IPS DF 19.7 (cell line): ENCODE results near the gene PIEZO2.

Source experiments
- DNase-seq: peaks from one replicate; pipeline ENCODE4 v3.0.0-alpha.2; 2013; ENCODE audit warnings: low read depth, low spot score

The PIEZO2 gene

DNA sequence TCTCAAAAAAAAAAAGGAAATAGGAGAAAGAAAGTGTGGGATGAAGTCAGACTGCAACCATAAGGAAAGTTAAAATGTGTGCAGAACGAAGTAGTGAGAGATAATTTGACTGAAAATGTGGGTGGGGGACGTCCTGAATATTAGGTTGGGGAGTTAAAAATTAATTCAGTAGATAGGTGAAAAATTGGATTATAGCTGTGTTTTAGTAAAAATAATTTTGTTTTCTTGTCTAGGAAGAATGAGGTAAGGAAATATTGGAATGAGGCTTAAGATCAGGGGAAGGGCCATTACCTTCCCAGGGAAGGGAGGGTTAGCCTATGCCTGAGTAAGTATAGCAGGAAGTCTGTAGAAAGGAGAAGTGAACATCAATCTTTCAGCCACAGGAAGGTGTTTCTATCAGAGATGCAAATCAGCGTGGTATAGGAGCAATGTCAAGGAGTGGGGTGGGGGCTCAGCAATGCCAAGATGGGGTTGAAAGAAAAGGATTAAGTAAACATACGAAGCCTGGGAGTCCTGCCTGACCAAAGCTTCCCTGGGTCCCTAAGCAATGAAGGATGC, 250.9 kb downstream of the PIEZO2 start:
- no peak for DNase-seq

DNA sequence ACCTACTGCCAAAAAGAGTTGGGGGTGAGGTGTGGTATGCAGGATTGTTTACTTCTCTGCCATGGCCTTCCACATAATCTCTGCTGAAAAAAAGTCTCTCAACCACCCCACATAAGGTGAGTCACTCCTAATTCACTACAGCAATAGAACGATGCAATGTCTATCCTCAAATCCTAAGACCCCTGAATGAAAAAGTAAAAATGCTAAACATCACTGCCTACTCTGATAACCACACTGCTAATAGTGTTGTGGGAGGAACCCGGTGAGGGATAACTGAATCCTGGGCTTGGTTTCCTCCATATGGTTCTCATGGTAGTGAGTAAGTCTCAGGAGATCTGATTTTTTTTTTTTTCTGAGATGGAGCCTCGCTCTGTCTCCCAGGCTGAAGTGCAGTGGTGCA, 252.5 kb downstream of the PIEZO2 start:
- DNase-seq: no peak

DNA sequence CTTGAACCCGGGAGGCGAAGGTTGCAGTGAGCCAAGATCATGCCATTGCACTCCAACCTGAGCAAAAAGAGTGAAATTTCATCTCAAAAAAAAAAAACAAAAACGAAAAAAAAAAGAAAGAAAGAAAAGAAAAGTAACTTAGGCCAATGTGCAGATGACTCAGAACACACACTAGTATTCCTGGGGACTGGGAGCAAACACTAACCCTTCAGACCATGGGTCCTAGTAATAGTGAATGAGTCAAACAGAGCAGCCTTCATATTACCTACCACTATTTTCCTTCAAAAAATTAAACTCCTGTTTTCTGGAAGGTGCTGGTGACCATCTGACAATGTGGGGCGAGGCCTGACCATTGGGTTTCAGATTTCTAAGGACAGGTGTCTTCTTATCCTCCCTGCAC, 253.4 kb downstream of the PIEZO2 start:
- no peak for DNase-seq

DNA sequence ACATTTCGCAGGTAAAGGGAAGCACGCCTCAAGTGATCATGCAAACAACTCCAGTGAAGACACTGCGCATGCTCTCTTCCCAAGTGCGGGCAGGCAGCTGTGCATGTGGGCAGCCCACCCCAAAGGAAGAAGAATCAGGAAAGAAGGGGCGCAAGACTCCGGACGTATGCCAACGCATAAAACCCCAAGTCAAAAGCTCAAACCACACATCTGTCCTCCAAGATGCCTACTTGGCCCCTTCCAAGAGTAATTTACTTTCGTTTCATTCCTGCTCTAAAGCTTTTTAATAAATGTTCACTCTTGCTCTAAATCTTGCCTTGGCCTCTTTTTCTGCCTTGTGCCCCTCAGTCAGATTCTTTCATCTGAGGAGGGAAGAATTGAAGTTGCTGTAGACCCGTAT, 254.9 kb downstream of the PIEZO2 start:
- DNase-seq: no peak

GRCh38 chr18:10893761-10894160, 255.6 kb downstream of the PIEZO2 start:
- DNase-seq: no peak

DNA sequence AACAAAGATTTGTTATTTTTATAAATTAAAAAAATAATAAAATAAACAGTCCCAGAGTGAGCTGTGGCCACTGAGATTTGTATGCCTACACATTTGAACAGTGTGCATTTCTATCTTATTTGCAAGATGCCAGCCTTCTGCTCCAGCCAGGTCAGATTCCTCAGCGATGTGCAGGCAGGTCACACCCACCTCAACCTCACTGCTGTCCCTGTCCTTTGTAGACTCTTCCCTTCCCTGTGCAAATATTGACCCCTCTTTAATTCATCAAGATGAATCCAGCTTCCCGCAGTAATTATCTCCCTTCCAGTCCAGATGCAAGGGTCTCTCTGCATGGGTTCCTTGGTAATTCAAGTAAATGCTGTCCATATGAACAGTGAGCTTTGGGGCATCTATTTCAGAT, 256.2 kb downstream of the PIEZO2 start:
- no peak for DNase-seq

DNA sequence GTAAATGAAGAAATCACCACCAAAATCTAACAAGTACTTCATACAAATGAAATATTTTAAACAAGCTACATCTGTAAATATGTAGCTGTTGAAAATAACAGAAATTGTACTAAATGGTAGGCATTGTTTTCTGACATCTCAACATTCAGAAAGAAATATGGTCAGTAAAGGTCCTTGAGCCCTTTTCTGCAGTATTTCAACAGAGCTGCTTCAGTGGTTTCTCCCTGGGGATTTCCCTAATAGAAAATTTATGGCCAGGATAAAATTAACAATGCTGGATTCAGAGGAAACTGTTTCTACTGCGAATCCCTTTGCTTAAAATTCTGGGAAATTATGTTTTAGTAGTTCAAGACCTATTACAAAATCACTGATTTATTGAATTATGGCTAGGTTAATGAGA, 256.6 kb downstream of the PIEZO2 start:
- no peak for DNase-seq

DNA sequence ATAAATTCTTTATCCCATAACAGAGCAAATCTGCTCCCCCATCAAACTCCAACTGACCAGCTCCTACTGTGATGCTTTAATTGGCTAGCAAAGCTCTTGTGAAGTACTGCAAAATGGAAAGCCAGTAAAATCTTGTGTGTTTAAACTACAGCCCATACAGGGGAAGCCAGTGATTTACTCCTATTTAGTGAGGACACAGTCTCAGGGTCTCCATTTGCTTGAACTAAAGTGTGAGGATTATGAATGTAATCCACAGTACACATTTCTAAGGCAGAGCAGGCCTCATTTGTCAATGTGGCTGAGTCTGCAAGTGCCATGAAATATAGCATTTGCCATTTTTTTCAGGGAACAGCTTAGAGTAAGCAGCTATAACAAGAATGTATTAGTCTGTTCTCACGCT, 259.3 kb downstream of the PIEZO2 start:
- no peak for DNase-seq

GRCh38 chr18:10878703-10879102, 270.7 kb downstream of the PIEZO2 start:
- no peak for DNase-seq

DNA sequence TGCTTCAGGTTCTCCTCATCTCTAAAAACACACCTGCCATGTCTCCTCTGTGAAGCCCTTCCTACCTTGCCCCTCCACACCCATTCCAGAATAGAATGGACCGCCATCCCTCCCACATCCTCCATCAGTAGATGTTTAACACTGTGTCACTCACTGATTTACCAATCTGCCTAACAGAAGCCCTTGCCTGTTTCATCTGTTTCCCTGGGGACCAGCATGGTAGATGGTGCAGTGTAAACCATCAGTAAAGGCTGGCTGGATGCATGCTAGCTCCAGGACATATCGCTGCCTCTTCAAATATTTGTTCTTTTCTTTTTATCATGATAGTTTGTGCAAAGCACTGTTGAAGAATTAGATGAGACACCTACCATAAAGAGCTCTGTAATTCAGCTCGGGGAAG, 271.4 kb downstream of the PIEZO2 start:
- no peak for DNase-seq

DNA sequence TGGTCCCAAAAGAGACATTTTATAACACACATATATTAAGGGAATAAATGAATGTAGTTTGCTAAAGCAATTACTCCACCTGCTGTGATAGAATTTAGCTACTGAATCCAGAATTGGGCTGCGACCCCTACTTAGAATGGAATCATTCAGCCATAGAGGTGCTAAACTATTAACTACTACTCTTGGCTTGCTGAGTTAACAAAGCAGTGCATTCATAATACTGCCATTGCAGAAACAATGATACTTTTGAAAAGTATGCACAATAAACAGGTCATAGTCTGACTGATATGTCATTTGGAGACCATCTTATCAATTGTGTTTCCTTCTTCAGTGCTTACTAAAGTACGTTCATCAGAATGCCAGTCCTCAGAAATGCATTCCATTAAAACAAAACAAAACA, 273.6 kb downstream of the PIEZO2 start:
- DNase-seq: no peak

GRCh38 chr18:10872304-10872703, 277.1 kb downstream of the PIEZO2 start:
- DNase-seq: no peak

GRCh38 chr18:10864722-10865121, 284.6 kb downstream of the PIEZO2 start:
- DNase-seq: no peak

GRCh38 chr18:10863026-10863425, 286.3 kb downstream of the PIEZO2 start:
- no peak for DNase-seq

DNA sequence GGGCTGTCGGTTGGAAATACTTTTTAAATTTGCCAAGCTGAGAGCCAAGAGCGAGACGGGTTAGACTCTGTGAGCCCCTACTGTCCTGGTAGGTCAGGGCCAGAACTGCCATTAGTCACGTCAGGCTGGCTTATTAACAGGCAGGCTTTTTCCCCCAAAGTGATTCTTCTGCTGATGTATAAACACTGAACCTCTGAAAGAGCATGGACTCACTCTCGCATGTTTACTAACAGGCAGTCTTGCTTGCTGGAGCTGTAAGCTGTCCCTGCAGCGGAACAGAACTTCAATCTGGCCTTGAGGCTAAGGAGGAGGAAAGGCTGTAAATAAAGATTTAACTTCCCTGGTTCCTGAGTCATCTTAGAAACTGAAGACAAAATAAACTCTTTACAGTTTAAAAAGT, 288.4 kb downstream of the PIEZO2 start:
- no peak for DNase-seq

GRCh38 chr18:10860382-10860781, 289.0 kb downstream of the PIEZO2 start:
- no peak for DNase-seq

GRCh38 chr18:10858477-10858876, 290.9 kb downstream of the PIEZO2 start:
- no peak for DNase-seq

GRCh38 chr18:10856132-10856531, 293.2 kb downstream of the PIEZO2 start:
- no peak for DNase-seq

GRCh38 chr18:10852385-10853303, 296.7 kb downstream of the PIEZO2 start:
- no peak for DNase-seq

DNA sequence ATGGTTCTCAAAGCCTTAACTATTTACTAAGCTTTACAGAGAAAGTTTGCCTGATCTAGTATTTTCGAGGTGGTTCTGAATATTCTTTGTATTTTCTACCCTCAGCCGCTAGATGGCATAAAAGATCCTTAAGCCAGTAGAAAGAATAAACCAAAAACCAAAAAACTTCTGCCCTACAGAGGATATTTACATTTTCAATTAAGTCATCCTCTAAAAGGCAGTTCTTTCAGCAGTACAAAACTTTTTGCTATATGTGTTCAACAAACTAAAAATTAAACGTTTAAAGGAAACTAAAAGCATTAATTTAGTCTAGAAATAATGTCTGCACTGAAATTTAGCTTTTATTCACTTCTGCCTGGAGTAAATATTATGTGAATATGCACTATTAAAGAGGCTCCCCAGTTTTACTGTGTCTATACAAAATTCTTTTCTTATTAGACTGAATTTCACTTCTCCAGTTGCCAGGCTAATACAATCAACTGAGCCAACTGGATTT, 297.5 kb downstream of the PIEZO2 start:
- no peak for DNase-seq

DNA sequence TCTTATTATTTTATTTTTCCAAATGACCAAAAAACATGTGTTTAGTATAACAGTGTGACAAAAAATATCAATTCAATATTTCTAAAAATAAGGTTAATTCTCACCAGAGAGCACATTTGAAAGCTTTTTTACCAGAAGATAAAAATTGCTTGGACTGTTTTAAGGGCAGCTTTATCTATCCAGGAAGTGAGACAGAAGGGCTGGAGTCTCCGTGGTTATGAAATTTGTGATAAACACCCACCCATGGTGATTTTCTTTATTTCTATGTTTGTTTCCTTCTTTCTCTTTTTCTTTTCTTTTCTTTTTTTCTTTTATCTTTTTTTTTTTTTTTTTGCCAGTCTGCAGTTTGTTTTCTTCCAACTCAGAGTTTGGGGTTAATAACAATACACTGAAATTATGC, 298.5 kb downstream of the PIEZO2 start:
- no peak for DNase-seq

DNA sequence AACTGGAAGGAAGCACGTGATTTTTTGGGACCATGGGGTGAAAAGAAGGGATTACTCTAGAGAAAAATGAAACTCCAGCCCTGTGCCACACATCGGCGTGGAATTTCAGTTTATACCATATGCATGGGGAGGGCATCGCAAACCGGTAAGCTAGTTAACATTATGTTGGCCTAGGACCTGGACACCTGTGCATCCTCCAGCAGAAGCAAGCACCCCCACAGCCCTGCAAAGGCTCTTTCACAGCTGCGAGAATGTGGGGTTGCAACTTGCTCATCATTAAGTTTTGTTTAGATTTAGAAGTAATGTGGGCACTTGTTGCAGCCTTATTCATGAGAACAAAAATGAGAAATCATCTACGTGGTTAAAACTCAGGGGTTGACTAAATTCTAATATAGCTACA, 299.2 kb downstream of the PIEZO2 start:
- DNase-seq: no peak

DNA sequence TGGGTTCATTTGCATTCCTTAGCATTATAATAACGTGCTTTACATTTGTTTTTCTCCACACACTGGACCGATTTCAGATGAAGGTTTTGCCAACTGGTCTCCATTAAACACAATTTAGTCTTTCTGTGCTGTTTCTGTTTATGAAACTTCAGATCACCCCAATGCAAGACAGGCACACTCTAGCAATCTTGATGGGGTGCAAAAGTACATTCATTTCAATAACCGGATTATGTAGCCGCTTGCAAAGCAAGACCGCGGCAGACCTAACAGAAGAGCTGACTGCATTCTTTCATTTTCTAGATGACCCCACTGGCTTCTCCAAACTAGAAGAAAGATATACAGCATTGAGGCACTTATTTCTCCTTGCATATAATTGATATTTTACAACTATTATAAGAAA, 301.5 kb downstream of the PIEZO2 start:
- DNase-seq: no peak
